ENCODE measurements around the gene ZDHHC5. TPM values are rescaled to one million over a fixed set of nuclear protein-coding genes. Genes with fewer than 3 reads are reported as not detected.
A peak's percentile ranks its signal among the peaks of the same experiment; 100 is the strongest.
"Not testable (repeated sequence)": the region's sequence is repeated elsewhere in the genome, so short reads cannot be mapped to it uniquely, and the experiment has no call there.

Gene ZDHHC5
- polyA plus RNA-seq, 1 donor (not counting 4 experiments of a cell fraction or from before 2014, with no cell fraction given) = 79.3 TPM

- Histone ChIP-seq H3K27ac (ENCODE audit: control insufficient read depth, insufficient read depth, low read length) (no peak overlapping the region), H3K4me1 (ENCODE audit: control insufficient read depth, extremely low read depth, insufficient read depth, low read length) (no peaks in the 10 kb centered on the region), H4K20me1 (ENCODE audit: control insufficient read depth, extremely low read depth, insufficient read depth, low read length) (no peaks in the 10 kb centered on the region), H3K79me2 (ENCODE audit: control insufficient read depth, insufficient read depth, low read length) (no peaks in the 10 kb centered on the region), H3K9ac (ENCODE audit: control insufficient read depth, extremely low read depth, insufficient read depth, low read length) (no peak overlapping the region), H3K9me3 (ENCODE audit: control insufficient read depth, low read depth, low read length) (no peaks in the 10 kb centered on the region), H3K4me2 (ENCODE audit: control insufficient read depth, extremely low read depth, insufficient read depth, low read depth, low read length) (no peak overlapping the region), H3K36me3 (ENCODE audit: control insufficient read depth in 2 of 2, extremely low read depth in 1 of 2, insufficient read depth in 2 of 2, low read length in 2 of 2) (peaks cover 42 to 44% of the 10 kb centered on the region in 2 experiments), H3K9me1 (ENCODE audit: control insufficient read depth, extremely low read depth, insufficient read depth, low read length) (no peaks in the 10 kb centered on the region), H3K4me3 (ENCODE audit: control insufficient read depth in 2 of 3, extremely low read depth in 1 of 3, insufficient read depth in 2 of 3, low read depth in 1 of 3, low read length in 3 of 3) (no peak overlapping the region), H2AFZ (ENCODE audit: control insufficient read depth, low read length) (no peak overlapping the region), H3K27me3 (ENCODE audit: control insufficient read depth, extremely low read depth, insufficient read depth, low read length) (no peaks in the 10 kb centered on the region)
- FAIRE-seq = no peak
- DNase-seq (ENCODE audit: low read depth, low spot score) = no peak
- dilution Hi-C loops (cut with MboI; ENCODE audit: extremely low pct_ligation_motif_present, low sequenced_read_pairs) = no loop called here
- TF ChIP-seq EZH2 (IDR thresholded peaks at IDR 0.05; ENCODE audit: low read length) (no peak), CTCF (optimal IDR thresholded peaks at IDR 0.05 in 1 of 3, IDR thresholded peaks at IDR 0.05 in 1 of 3, conservative IDR thresholded peaks at IDR 0.05 in 1 of 3; ENCODE audit: extremely low read depth in 1 of 3, insufficient read depth in 2 of 3, low read length in 3 of 3) (peak in 1 of 3 experiments; percentile 4)
Measured at GRCh38 chr11:57700425-57700824, 32.5 kb downstream of the ZDHHC5 start.

GRCh38 chr11:57703341-57703740, 35.4 kb downstream of the ZDHHC5 start:
- no peaks in the 10 kb centered on the region for H3K4me1 ChIP-seq (ENCODE audit: control insufficient read depth, extremely low read depth, insufficient read depth, low read length)
- DNase-seq (ENCODE audit: low read depth, low spot score) = no peak
- H3K4me3 ChIP-seq (ENCODE audit: control insufficient read depth in 2 of 3, extremely low read depth in 1 of 3, insufficient read depth in 2 of 3, low read depth in 1 of 3, low read length in 3 of 3) = no peak overlapping the region
- H3K27ac ChIP-seq (ENCODE audit: control insufficient read depth, insufficient read depth, low read length) = no peak overlapping the region
- no peaks in the 10 kb centered on the region for H4K20me1 ChIP-seq (ENCODE audit: control insufficient read depth, extremely low read depth, insufficient read depth, low read length)
- H3K9me3 ChIP-seq (ENCODE audit: control insufficient read depth, low read depth, low read length) = no peaks in the 10 kb centered on the region
- H3K36me3 ChIP-seq (ENCODE audit: control insufficient read depth in 2 of 2, extremely low read depth in 1 of 2, insufficient read depth in 2 of 2, low read length in 2 of 2) = peaks cover 26 to 39% of the 10 kb centered on the region in 2 experiments
- peaks cover 3% of the 10 kb centered on the region for H3K79me2 ChIP-seq (ENCODE audit: control insufficient read depth, insufficient read depth, low read length)
- H2AFZ ChIP-seq (ENCODE audit: control insufficient read depth, low read length) = no peak overlapping the region
- dilution Hi-C loops (cut with MboI; ENCODE audit: extremely low pct_ligation_motif_present, low sequenced_read_pairs) = no loop called here
- no peak for TF ChIP-seq EZH2 (IDR thresholded peaks at IDR 0.05; ENCODE audit: low read length)
- no peaks in the 10 kb centered on the region for H3K27me3 ChIP-seq (ENCODE audit: control insufficient read depth, extremely low read depth, insufficient read depth, low read length)
- no peaks in the 10 kb centered on the region for H3K9me1 ChIP-seq (ENCODE audit: control insufficient read depth, extremely low read depth, insufficient read depth, low read length)
- FAIRE-seq = no peak
- H3K9ac ChIP-seq (ENCODE audit: control insufficient read depth, extremely low read depth, insufficient read depth, low read length) = no peak overlapping the region
- no peak overlapping the region for H3K4me2 ChIP-seq (ENCODE audit: control insufficient read depth, extremely low read depth, insufficient read depth, low read depth, low read length)

GRCh38 chr11:57704932-57705331, 37.0 kb downstream of the ZDHHC5 start:
- FAIRE-seq = no peak
- H3K27ac ChIP-seq (ENCODE audit: control insufficient read depth, insufficient read depth, low read length) = no peak overlapping the region
- peaks cover 11% of the 10 kb centered on the region for H3K79me2 ChIP-seq (ENCODE audit: control insufficient read depth, insufficient read depth, low read length)
- TF ChIP-seq EZH2 (IDR thresholded peaks at IDR 0.05; ENCODE audit: low read length) = no peak
- TF ChIP-seq CTCF (optimal IDR thresholded peaks at IDR 0.05 in 1 of 3, IDR thresholded peaks at IDR 0.05 in 1 of 3, conservative IDR thresholded peaks at IDR 0.05 in 1 of 3; ENCODE audit: extremely low read depth in 1 of 3, insufficient read depth in 2 of 3, low read length in 3 of 3) = no peak
- dilution Hi-C loops (cut with MboI; ENCODE audit: extremely low pct_ligation_motif_present, low sequenced_read_pairs) = no loop called here
- no peak overlapping the region for H3K4me3 ChIP-seq (ENCODE audit: control insufficient read depth in 2 of 3, extremely low read depth in 1 of 3, insufficient read depth in 2 of 3, low read depth in 1 of 3, low read length in 3 of 3)
- H3K9me3 ChIP-seq (ENCODE audit: control insufficient read depth, low read depth, low read length) = no peaks in the 10 kb centered on the region
- no peaks in the 10 kb centered on the region for H3K9me1 ChIP-seq (ENCODE audit: control insufficient read depth, extremely low read depth, insufficient read depth, low read length)
- H3K9ac ChIP-seq (ENCODE audit: control insufficient read depth, extremely low read depth, insufficient read depth, low read length) = no peak overlapping the region
- no peak overlapping the region for H3K4me2 ChIP-seq (ENCODE audit: control insufficient read depth, extremely low read depth, insufficient read depth, low read depth, low read length)
- no peaks in the 10 kb centered on the region for H4K20me1 ChIP-seq (ENCODE audit: control insufficient read depth, extremely low read depth, insufficient read depth, low read length)
- no peak for DNase-seq (ENCODE audit: low read depth, low spot score)
- H3K4me1 ChIP-seq (ENCODE audit: control insufficient read depth, extremely low read depth, insufficient read depth, low read length) = no peaks in the 10 kb centered on the region
- peaks cover 11 to 25% of the 10 kb centered on the region in 2 experiments for H3K36me3 ChIP-seq (ENCODE audit: control insufficient read depth in 2 of 2, extremely low read depth in 1 of 2, insufficient read depth in 2 of 2, low read length in 2 of 2)
- no peaks in the 10 kb centered on the region for H3K27me3 ChIP-seq (ENCODE audit: control insufficient read depth, extremely low read depth, insufficient read depth, low read length)
- H2AFZ ChIP-seq (ENCODE audit: control insufficient read depth, low read length) = no peak overlapping the region

GRCh38 chr11:57705432-57705831, 37.5 kb downstream of the ZDHHC5 start:
- H4K20me1 ChIP-seq (ENCODE audit: control insufficient read depth, extremely low read depth, insufficient read depth, low read length); H3K4me3 ChIP-seq (ENCODE audit: control insufficient read depth in 2 of 3, extremely low read depth in 1 of 3, insufficient read depth in 2 of 3, low read depth in 1 of 3, low read length in 3 of 3); H3K27ac ChIP-seq (ENCODE audit: control insufficient read depth, insufficient read depth, low read length); H3K9me3 ChIP-seq (ENCODE audit: control insufficient read depth, low read depth, low read length); H3K9me1 ChIP-seq (ENCODE audit: control insufficient read depth, extremely low read depth, insufficient read depth, low read length); H3K4me2 ChIP-seq (ENCODE audit: control insufficient read depth, extremely low read depth, insufficient read depth, low read depth, low read length); DNase-seq (ENCODE audit: low read depth, low spot score); dilution Hi-C loops (cut with MboI; ENCODE audit: extremely low pct_ligation_motif_present, low sequenced_read_pairs); H3K27me3 ChIP-seq (ENCODE audit: control insufficient read depth, extremely low read depth, insufficient read depth, low read length); H3K4me1 ChIP-seq (ENCODE audit: control insufficient read depth, extremely low read depth, insufficient read depth, low read length); FAIRE-seq; H3K9ac ChIP-seq (ENCODE audit: control insufficient read depth, extremely low read depth, insufficient read depth, low read length); H2AFZ ChIP-seq (ENCODE audit: control insufficient read depth, low read length): not testable (repeated sequence)
- Histone ChIP-seq H3K36me3 (ENCODE audit: control insufficient read depth in 2 of 2, extremely low read depth in 1 of 2, insufficient read depth in 2 of 2, low read length in 2 of 2) (peaks cover 10 to 22% of the 10 kb centered on the region in 2 experiments), H3K79me2 (ENCODE audit: control insufficient read depth, insufficient read depth, low read length) (peaks cover 16% of the 10 kb centered on the region)

All from keratinocyte (primary cell).